Measurements from ENCODE around the gene P2RY14.

The P2RY14 gene

DNA sequence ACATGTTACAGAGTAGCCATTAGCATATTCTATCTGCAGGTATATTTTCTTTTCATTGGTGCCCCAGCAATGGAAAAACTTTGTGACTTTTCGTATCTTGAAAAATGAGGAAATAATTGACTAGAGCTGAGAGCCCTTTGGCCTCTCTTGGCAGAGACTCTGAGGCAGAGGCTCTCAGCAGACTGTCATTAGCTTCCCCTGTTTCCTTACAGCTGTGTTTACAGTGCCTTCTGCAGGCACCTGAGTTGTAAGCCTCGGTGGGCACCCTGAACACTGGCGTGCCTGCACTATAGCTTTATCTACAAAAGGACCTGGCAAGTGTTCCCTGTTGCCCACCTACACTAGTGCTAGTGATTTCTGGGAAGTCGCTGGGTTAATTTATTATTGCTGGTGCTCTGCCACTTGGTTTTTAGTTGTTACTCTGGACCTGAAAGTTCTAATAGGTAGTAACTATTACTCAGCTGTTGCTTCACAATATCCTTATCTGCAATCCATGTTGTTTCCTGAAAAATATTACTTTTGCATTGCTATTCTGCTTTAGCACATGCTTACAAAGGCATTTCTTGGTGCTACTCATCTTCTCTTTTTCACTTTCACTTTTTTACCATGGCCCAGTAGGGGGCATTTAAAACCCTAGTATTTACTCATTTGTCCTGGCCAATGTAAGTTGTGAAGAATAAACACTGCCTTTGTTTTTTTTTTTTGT, 67.5 kb downstream of the P2RY14 start:
- Histone ChIP-seq H3K27me3 (ENCODE audit: insufficient read depth, low read length, poor library complexity) (no peaks in the 10 kb centered on the region), H2BK5ac (ENCODE audit: low read length) (no peak overlapping the region), H2AK5ac (ENCODE audit: low read length) (no peak overlapping the region), H4K5ac (ENCODE audit: low read length) (no peak overlapping the region), H2BK120ac (ENCODE audit: low read depth, low read length) (no peak overlapping the region), H3K4me1 (ENCODE audit: control insufficient read depth, low read depth, low read length) (no peaks in the 10 kb centered on the region), H3K9ac (ENCODE audit: low read length) (no peak overlapping the region), H3K27ac (ENCODE audit: low read depth, low read length) (no peak overlapping the region), H2BK15ac (replicated peaks; ENCODE audit: low read depth) (no peak overlapping the region), H3K56ac (ENCODE audit: low read length) (no peak overlapping the region), H3K79me2 (ENCODE audit: control insufficient read depth, insufficient read depth, low read length) (no peaks in the 10 kb centered on the region), H3K4me3 (ENCODE audit: low read length) (no peak overlapping the region), H3K23ac (ENCODE audit: low read length) (no peak overlapping the region), H4K8ac (ENCODE audit: low read depth, low read length) (no peak overlapping the region), H3K36me3 (ENCODE audit: control insufficient read depth, insufficient read depth, low read length) (no peaks in the 10 kb centered on the region), H3K4ac (ENCODE audit: low read depth, low read length) (no peak overlapping the region), H3K18ac (ENCODE audit: low read length) (no peak overlapping the region), H3K79me1 (ENCODE audit: low read length) (no peaks in the 10 kb centered on the region), H3K4me2 (ENCODE audit: low read length) (no peak overlapping the region)
- WGBS (ENCODE audit: extremely low coverage, insufficient coverage, low lambda C conversion rate): no CpG with 5 or more reads among the region's 4 CpGs
- peak; percentile 29 for DNase-seq

DNA sequence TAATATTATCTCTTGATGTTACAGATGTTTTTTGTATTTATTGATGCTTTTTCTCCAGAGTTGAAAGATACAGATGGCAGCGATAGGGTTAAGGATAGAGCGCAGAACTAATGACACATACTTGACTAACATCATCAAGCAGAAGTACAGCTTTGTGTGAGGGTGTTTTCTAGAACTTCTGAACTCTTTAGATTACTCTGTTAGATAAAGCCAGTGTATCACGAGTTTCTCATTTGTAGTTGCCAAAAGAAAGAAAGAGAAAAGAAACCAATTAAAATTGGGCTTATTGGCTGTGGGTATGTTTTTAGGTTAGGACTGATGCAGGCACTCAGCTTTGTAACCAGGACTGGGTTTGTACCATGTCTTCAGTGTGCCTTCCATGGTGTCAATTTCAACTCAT, 68.7 kb downstream of the P2RY14 start:
- Histone ChIP-seq H3K79me1 (ENCODE audit: low read length) (no peaks in the 10 kb centered on the region), H4K8ac (ENCODE audit: low read depth, low read length) (no peak overlapping the region), H4K5ac (ENCODE audit: low read length) (no peak overlapping the region), H3K9ac (ENCODE audit: low read length) (no peak overlapping the region), H3K36me3 (ENCODE audit: control insufficient read depth, insufficient read depth, low read length) (no peaks in the 10 kb centered on the region), H3K4me1 (ENCODE audit: control insufficient read depth, low read depth, low read length) (no peaks in the 10 kb centered on the region), H3K23ac (ENCODE audit: low read length) (no peak overlapping the region), H2BK120ac (ENCODE audit: low read depth, low read length) (no peak overlapping the region), H3K18ac (ENCODE audit: low read length) (no peak overlapping the region), H3K27me3 (ENCODE audit: insufficient read depth, low read length, poor library complexity) (no peaks in the 10 kb centered on the region), H3K79me2 (ENCODE audit: control insufficient read depth, insufficient read depth, low read length) (no peaks in the 10 kb centered on the region), H2BK15ac (replicated peaks; ENCODE audit: low read depth) (no peak overlapping the region), H3K4me3 (ENCODE audit: low read length) (no peak overlapping the region), H2AK5ac (ENCODE audit: low read length) (no peak overlapping the region), H3K4ac (ENCODE audit: low read depth, low read length) (no peak overlapping the region), H3K27ac (ENCODE audit: low read depth, low read length) (no peak overlapping the region), H3K4me2 (ENCODE audit: low read length) (no peak overlapping the region), H3K56ac (ENCODE audit: low read length) (no peak overlapping the region), H2BK5ac (ENCODE audit: low read length) (no peak overlapping the region)
- no CpG with 5 or more reads among the region's 3 CpGs for WGBS (ENCODE audit: extremely low coverage, insufficient coverage, low lambda C conversion rate)
- no peak for DNase-seq

- no peak overlapping the region for H3K18ac ChIP-seq (ENCODE audit: low read length)
- H3K4me1 ChIP-seq (ENCODE audit: control insufficient read depth, low read depth, low read length): no peaks in the 10 kb centered on the region
- H4K5ac ChIP-seq (ENCODE audit: low read length): no peak overlapping the region
- H3K79me1 ChIP-seq (ENCODE audit: low read length): no peaks in the 10 kb centered on the region
- no CpG with 5 or more reads among the region's 3 CpGs for WGBS (ENCODE audit: extremely low coverage, insufficient coverage, low lambda C conversion rate)
- H3K4me2 ChIP-seq (ENCODE audit: low read length): no peak overlapping the region
- H4K8ac ChIP-seq (ENCODE audit: low read depth, low read length): no peak overlapping the region
- no peak overlapping the region for H3K9ac ChIP-seq (ENCODE audit: low read length)
- no peak overlapping the region for H2AK5ac ChIP-seq (ENCODE audit: low read length)
- H3K27me3 ChIP-seq (ENCODE audit: insufficient read depth, low read length, poor library complexity): no peaks in the 10 kb centered on the region
- H3K56ac ChIP-seq (ENCODE audit: low read length): no peak overlapping the region
- no peak overlapping the region for H2BK120ac ChIP-seq (ENCODE audit: low read depth, low read length)
- no peaks in the 10 kb centered on the region for H3K36me3 ChIP-seq (ENCODE audit: control insufficient read depth, insufficient read depth, low read length)
- H3K23ac ChIP-seq (ENCODE audit: low read length): no peak overlapping the region
- DNase-seq: no peak
- no peak overlapping the region for H3K4me3 ChIP-seq (ENCODE audit: low read length)
- H2BK5ac ChIP-seq (ENCODE audit: low read length): no peak overlapping the region
- no peak overlapping the region for H2BK15ac ChIP-seq (replicated peaks; ENCODE audit: low read depth)
- no peak overlapping the region for H3K27ac ChIP-seq (ENCODE audit: low read depth, low read length)
- H3K79me2 ChIP-seq (ENCODE audit: control insufficient read depth, insufficient read depth, low read length): no peaks in the 10 kb centered on the region
- H3K4ac ChIP-seq (ENCODE audit: low read depth, low read length): no peak overlapping the region
Observed at GRCh38 chr3:151206201-151206600, 72.1 kb downstream of the P2RY14 start.

GRCh38 chr3:151205482-151205881, 72.9 kb downstream of the P2RY14 start:
- Histone ChIP-seq H3K27ac (ENCODE audit: low read depth, low read length) (no peak overlapping the region), H3K23ac (ENCODE audit: low read length) (no peak overlapping the region), H3K27me3 (ENCODE audit: insufficient read depth, low read length, poor library complexity) (no peaks in the 10 kb centered on the region), H3K18ac (ENCODE audit: low read length) (no peak overlapping the region), H3K4me3 (ENCODE audit: low read length) (no peak overlapping the region), H4K5ac (ENCODE audit: low read length) (no peak overlapping the region), H2AK5ac (ENCODE audit: low read length) (no peak overlapping the region), H2BK5ac (ENCODE audit: low read length) (no peak overlapping the region), H3K4ac (ENCODE audit: low read depth, low read length) (no peak overlapping the region), H2BK15ac (replicated peaks; ENCODE audit: low read depth) (no peak overlapping the region), H2BK120ac (ENCODE audit: low read depth, low read length) (no peak overlapping the region), H3K56ac (ENCODE audit: low read length) (no peak overlapping the region), H4K8ac (ENCODE audit: low read depth, low read length) (no peak overlapping the region), H3K9ac (ENCODE audit: low read length) (no peak overlapping the region), H3K79me2 (ENCODE audit: control insufficient read depth, insufficient read depth, low read length) (no peaks in the 10 kb centered on the region), H3K79me1 (ENCODE audit: low read length) (no peaks in the 10 kb centered on the region), H3K4me1 (ENCODE audit: control insufficient read depth, low read depth, low read length) (no peaks in the 10 kb centered on the region), H3K36me3 (ENCODE audit: control insufficient read depth, insufficient read depth, low read length) (no peaks in the 10 kb centered on the region), H3K4me2 (ENCODE audit: low read length) (no peak overlapping the region)
- DNase-seq: no peak
- no CpG with 5 or more reads among the region's 6 CpGs for WGBS (ENCODE audit: extremely low coverage, insufficient coverage, low lambda C conversion rate)

- no peak overlapping the region for H3K4me2 ChIP-seq (ENCODE audit: low read length)
- no peak overlapping the region for H4K5ac ChIP-seq (ENCODE audit: low read length)
- no peak overlapping the region for H3K56ac ChIP-seq (ENCODE audit: low read length)
- no peak overlapping the region for H2BK5ac ChIP-seq (ENCODE audit: low read length)
- no peak for DNase-seq
- no peak overlapping the region for H2BK120ac ChIP-seq (ENCODE audit: low read depth, low read length)
- H3K79me2 ChIP-seq (ENCODE audit: control insufficient read depth, insufficient read depth, low read length): no peaks in the 10 kb centered on the region
- WGBS (ENCODE audit: extremely low coverage, insufficient coverage, low lambda C conversion rate): no CpG with 5 or more reads among the region's 3 CpGs
- H3K9ac ChIP-seq (ENCODE audit: low read length): no peak overlapping the region
- no peaks in the 10 kb centered on the region for H3K36me3 ChIP-seq (ENCODE audit: control insufficient read depth, insufficient read depth, low read length)
- no peaks in the 10 kb centered on the region for H3K79me1 ChIP-seq (ENCODE audit: low read length)
- H3K27ac ChIP-seq (ENCODE audit: low read depth, low read length): no peak overlapping the region
- H2BK15ac ChIP-seq (replicated peaks; ENCODE audit: low read depth): no peak overlapping the region
- no peak overlapping the region for H3K4me3 ChIP-seq (ENCODE audit: low read length)
- no peaks in the 10 kb centered on the region for H3K4me1 ChIP-seq (ENCODE audit: control insufficient read depth, low read depth, low read length)
- no peak overlapping the region for H3K4ac ChIP-seq (ENCODE audit: low read depth, low read length)
- no peaks in the 10 kb centered on the region for H3K27me3 ChIP-seq (ENCODE audit: insufficient read depth, low read length, poor library complexity)
- no peak overlapping the region for H2AK5ac ChIP-seq (ENCODE audit: low read length)
- H3K18ac ChIP-seq (ENCODE audit: low read length): no peak overlapping the region
- H3K23ac ChIP-seq (ENCODE audit: low read length): no peak overlapping the region
- no peak overlapping the region for H4K8ac ChIP-seq (ENCODE audit: low read depth, low read length)
Observed at GRCh38 chr3:151204530-151205402, 73.6 kb downstream of the P2RY14 start.

All from mesendoderm (in vitro differentiated cells).